H1 (cell line): Measurements from ENCODE around the gene EPX.

Source experiments
- CREB1 ChIP-seq: IDR thresholded peaks from 2 replicates; pipeline ENCODE4 v1.6.1; 2012; ENCODE audit warnings: inconsistent platforms
- CTCF ChIP-seq, 3 experiments: IDR thresholded peaks; 1 replicate in 2 of 3; 2 replicates in 1 of 3; pipeline versions ENCODE4 v1.5.1 to v1.6.1; 2011; ENCODE audit warnings: low read length in 3 of 3, mild to moderate bottlenecking in 3 of 3, inconsistent platforms in 2 of 3, low read depth in 1 of 3, moderate library complexity in 1 of 3; ENCODE audit not compliant: insufficient read depth in 1 of 3; ENCODE audit errors: control extremely low read depth in 1 of 3
- PHF8 ChIP-seq: fragments of 200-600 bp; sonication (generic); conservative IDR thresholded peaks from 2 replicates; pipeline ENCODE4 v1.7.1; 2012; ENCODE audit warnings: low read depth, mild to moderate bottlenecking, inconsistent platforms, low read length, moderate library complexity
- POLR2A ChIP-seq, 2 experiments: IDR thresholded peaks; 1 replicate in 1 of 2; 2 replicates in 1 of 2; pipeline ENCODE4 v1.6.1; 2011; ENCODE audit warnings: low read depth in 2 of 2, low read length in 2 of 2, mild to moderate bottlenecking in 2 of 2; ENCODE audit errors: control extremely low read depth in 1 of 2
- RBBP5 ChIP-seq: IDR thresholded peaks from 2 replicates; pipeline ENCODE4 v1.7.1; 2012; ENCODE audit warnings: low read depth, mild to moderate bottlenecking, inconsistent platforms, low read length, moderate library complexity, borderline replicate concordance

DNA sequence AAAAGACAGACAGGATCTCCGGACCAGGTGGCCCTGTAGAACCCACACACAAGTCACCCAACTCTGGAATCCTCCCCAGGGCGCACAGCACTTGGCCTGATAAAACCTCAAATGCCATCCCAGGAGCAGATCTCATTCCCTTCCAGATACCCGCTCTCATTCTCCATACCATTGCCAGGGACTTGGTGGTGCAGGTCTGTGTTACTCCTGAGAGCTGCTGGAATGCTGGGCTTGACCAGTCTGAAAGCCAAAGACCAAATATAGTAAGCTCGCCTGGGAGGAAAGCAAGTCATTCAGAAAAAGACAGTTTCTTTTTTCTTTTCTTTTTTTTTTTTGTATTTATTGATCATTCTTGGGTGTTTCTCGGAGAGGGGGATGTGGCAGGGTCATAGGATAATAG is 15.8 kb downstream of the EPX start:
- TF ChIP-seq POLR2A (IDR thresholded peaks at IDR 0.05; ENCODE audit: control extremely low read depth in 1 of 2, low read depth in 2 of 2, low read length in 2 of 2): no peak
- TF ChIP-seq CTCF (IDR thresholded peaks at IDR 0.05; ENCODE audit: control extremely low read depth in 1 of 3, insufficient read depth in 1 of 3, low read depth in 1 of 3, low read length in 3 of 3): no peak
- no peak for TF ChIP-seq CREB1
- no peak for TF ChIP-seq PHF8
- no peak for TF ChIP-seq RBBP5
